GM12878 (cell line): ENCODE results near the gene TIMM10B. TPM values are rescaled to one million over a fixed set of nuclear protein-coding genes. Genes with fewer than 3 reads are reported as not detected.

Experiments used
- ATAC-seq: fragments of 200-7000 bp; cut with Tn5 transposase; 3 replicates; pipeline ENCODE4 v1.9.1; 2020; ENCODE audit warnings: mild to moderate bottlenecking, moderate library complexity
- BruUV-seq: library from RNA; stranded (reverse); fragments of 400-500 nt; replicated peaks from 2 replicates; lab custom pipeline; 2021; lab: Mats Ljungman, UMichigan
- CTCF ChIA-PET: fragments of 300-600 bp; sonication (Branson Sonifier 250); formaldehyde crosslinking; extraction: SDS; loops from one replicate; lab custom pipeline; 2021; ENCODE audit warnings: inconsistent platforms; lab: Yijun Ruan, JAX
- POLR2A ChIA-PET: fragments of 350-600 bp; formaldehyde crosslinking; extraction: SDS; loops from one replicate; lab custom pipeline; 2021; ENCODE audit warnings: inconsistent platforms; lab: Charles Lee
- RAD21 ChIA-PET: fragments of 300-600 bp; sonication (Branson Sonifier 250); formaldehyde crosslinking; loops from one replicate; lab custom pipeline; 2023; ENCODE audit warnings: antibody characterized with exemption; ENCODE audit not compliant: unreplicated experiment; lab: Charles Lee
- SMC1A ChIA-PET: fragments of 300-600 bp; sonication (Branson Sonifier 250); formaldehyde crosslinking; loops from one replicate; lab custom pipeline; 2023; ENCODE audit not compliant: unreplicated experiment, uncharacterized antibody; lab: Charles Lee
- DNase-seq: peaks from one replicate; pipeline ENCODE4 v3.0.0-alpha.2; 2011; ENCODE audit warnings: low read depth, low spot score
- FAIRE-seq: peaks from 3 replicates; lab custom pipeline; 2011; peaks lifted over from hg19 to GRCh38; lab: Jason Lieb, UNC
- H2AFZ ChIP-seq: 2 replicates; pipeline ENCODE4 v1.6.0; 2011; ENCODE audit warnings: low read depth, low read length, control low read depth; ENCODE audit not compliant: control insufficient read depth
- H3K27ac ChIP-seq: 2 replicates; pipeline ENCODE4 v1.5.1; 2011; ENCODE audit warnings: control low read depth; ENCODE audit not compliant: control insufficient read depth, insufficient read depth
- H3K27me3 ChIP-seq, 2 experiments: replicated peaks in 1 of 2; 2 replicates each; pipeline versions ENCODE4 v1.6.0 to v1.6.1; 2011; ENCODE audit warnings: low read length in 1 of 2; ENCODE audit not compliant: control insufficient read depth in 2 of 2, insufficient read depth in 2 of 2
- H3K36me3 ChIP-seq, 2 experiments: 2 replicates each; pipeline ENCODE4 v1.5.1; 2011; ENCODE audit warnings: low read length in 1 of 2; ENCODE audit not compliant: control insufficient read depth in 2 of 2, insufficient read depth in 2 of 2
- H3K4me1 ChIP-seq: 2 replicates; pipeline ENCODE4 v1.6.1; 2011; ENCODE audit warnings: mild to moderate bottlenecking, low read length, moderate library complexity, mixed read lengths; ENCODE audit not compliant: control insufficient read depth, insufficient read depth
- H3K4me2 ChIP-seq: 2 replicates; pipeline ENCODE4 v1.6.0; 2011; ENCODE audit warnings: control low read depth; ENCODE audit not compliant: control insufficient read depth, insufficient read depth
- H3K4me3 ChIP-seq: fragments of 200-600 bp; sonication (generic); 2 replicates; pipeline ENCODE4 v1.5.1; 2016
- H3K79me2 ChIP-seq: 2 replicates; pipeline ENCODE4 v1.6.0; 2011; ENCODE audit warnings: low read length; ENCODE audit not compliant: control insufficient read depth, insufficient read depth
- H3K9ac ChIP-seq: 2 replicates; pipeline ENCODE4 v1.8.0; 2011; ENCODE audit warnings: low read length, control low read depth, mixed read lengths; ENCODE audit not compliant: control insufficient read depth, insufficient read depth
- H3K9me3 ChIP-seq: replicated peaks from 3 replicates; pipeline ENCODE4 v1.5.1; 2011; ENCODE audit warnings: mild to moderate bottlenecking, low read length; ENCODE audit not compliant: control insufficient read depth, insufficient read depth
- H4K20me1 ChIP-seq: 2 replicates; pipeline ENCODE4 v1.6.0; 2011; ENCODE audit not compliant: control insufficient read depth, insufficient read depth
- CHD4 ChIP-seq: fragments of 200-600 bp; sonication (generic); IDR thresholded peaks from 2 replicates; pipeline ENCODE4 v1.6.1; 2016; ENCODE audit warnings: mild to moderate bottlenecking
- HCFC1 ChIP-seq: fragments of 150-350 bp; IDR thresholded peaks from 2 replicates; pipeline ENCODE4 v1.6.1; 2014; ENCODE audit warnings: low read length
- HDGF ChIP-seq: fragments of 450-650 bp; IDR thresholded peaks from 2 replicates; pipeline ENCODE4 v1.6.1; 2016; ENCODE audit warnings: antibody characterized with exemption
- IRF4 ChIP-seq: IDR thresholded peaks from 2 replicates; pipeline ENCODE4 v1.6.1; 2011; ENCODE audit warnings: low read depth, low read length
- KDM1A ChIP-seq: fragments of 200-600 bp; sonication (generic); IDR thresholded peaks from 2 replicates; pipeline ENCODE4 v1.6.1; 2016; ENCODE audit warnings: borderline replicate concordance
- PAX8 ChIP-seq: fragments of 450-650 bp; IDR thresholded peaks from 2 replicates; pipeline ENCODE4 v1.6.1; 2017; ENCODE audit warnings: mild to moderate bottlenecking, moderate library complexity
- RUNX3 ChIP-seq: IDR thresholded peaks from 2 replicates; pipeline ENCODE4 v1.6.1; 2012; ENCODE audit warnings: low read length, inconsistent platforms
- TBL1XR1 ChIP-seq: IDR thresholded peaks from 2 replicates; pipeline ENCODE4 v1.6.1; 2012; ENCODE audit warnings: low read depth, low read length, improper control_type of control experiment
- WGBS: methylation state at CpG from one replicate; pipeline ENCODE4 v1.1.6; 2016; ENCODE audit warnings: low lambda C conversion rate; ENCODE audit not compliant: insufficient replicate concordance, insufficient coverage; ENCODE audit errors: missing lambda C conversion rate; 5-methylcytosine and 5-hydroxymethylcytosine counted together
- in situ Hi-C: fragments of 300-500 bp; cut with MboI; formaldehyde crosslinking; loops from 9 replicates; pipeline ENCODE4 v1.14.3; 2018; ENCODE audit warnings: mixed read lengths
- intact Hi-C: fragments of 100-400 bp; cut with micrococcal nuclease; formaldehyde crosslinking; loops from one replicate; pipeline ENCODE4 v1.14.2; 2022; ENCODE audit not compliant: unreplicated experiment
- polyA plus RNA-seq, 11 experiments: library from polyadenylated mRNA; depleted of rRNA in 4 of 11; unstranded in 6 of 11; stranded (reverse) in 5 of 11; fragments of >200 nt; fragmentation: Nextera tagmentation in 4 of 11; fragmentation: Illumina TruSeq in 1 of 11; extraction: Ambion mirVana in 4 of 11; extraction: Trizol in 1 of 11; gene quantifications; 1 replicate in 1 of 11; 2 replicates in 10 of 11; pipeline versions ENCODE4 v1.2.1 to v1.2.3, GENCODE V29; 2011 to 2016; ENCODE audit warnings: inconsistent platforms in 2 of 11, missing spikeins in 2 of 11, low read depth in 1 of 11
- total RNA-seq, 4 experiments: library from RNA; depleted of rRNA in 3 of 4; stranded (reverse); fragments of >200 nt in 3 of 4; fragmentation: Illumina TruSeq in 1 of 4; extraction: Trizol in 1 of 4; gene quantifications; 2 replicates each; pipeline versions ENCODE4 v1.2.1 to v1.2.3, GENCODE V29; 2013 to 2021
- TF ChIP-seq, protein P1 (sequence below): fragments of 450-650 bp; IDR thresholded peaks from 2 replicates; pipeline ENCODE4 v1.6.1; 2017; ENCODE audit warnings: mild to moderate bottlenecking, low read depth, inconsistent platforms; ENCODE audit not compliant: poor library complexity, severe bottlenecking

TIMM10B gene
- total and polyA plus RNA-seq, 10 of the 15 experiments (the other 5 are each of a cell fraction or from before 2014, with no cell fraction given), result 30.3 to 126 (median 53.1) TPM

DNA sequence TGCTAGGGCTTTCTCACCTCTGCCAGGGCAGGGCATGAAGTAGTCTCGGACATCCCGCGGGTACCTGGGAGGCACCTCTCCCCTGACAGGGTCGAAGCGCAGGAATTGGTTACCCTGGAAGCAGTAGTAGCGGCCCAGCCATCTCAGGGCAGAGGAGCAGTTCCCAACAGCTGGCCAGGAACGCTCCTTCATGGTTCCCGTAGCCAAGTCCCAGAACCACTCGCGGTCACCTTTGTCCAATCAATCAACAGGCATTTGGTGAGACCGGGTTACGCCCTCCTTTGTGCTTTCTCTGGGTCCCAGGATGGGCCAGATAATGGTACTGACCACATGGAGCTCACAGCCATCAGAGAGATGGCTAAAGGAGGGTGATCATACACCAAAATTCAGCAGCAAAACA, 43.9 kb upstream of the TIMM10B start:
- TF ChIP-seq TBL1XR1 (no peak), HCFC1 (no peak), PAX8 (no peak), KDM1A (no peak), RUNX3 (no peak), CHD4 (no peak), HDGF (no peak), IRF4 (no peak)
- TF ChIP-seq, protein P1, sequence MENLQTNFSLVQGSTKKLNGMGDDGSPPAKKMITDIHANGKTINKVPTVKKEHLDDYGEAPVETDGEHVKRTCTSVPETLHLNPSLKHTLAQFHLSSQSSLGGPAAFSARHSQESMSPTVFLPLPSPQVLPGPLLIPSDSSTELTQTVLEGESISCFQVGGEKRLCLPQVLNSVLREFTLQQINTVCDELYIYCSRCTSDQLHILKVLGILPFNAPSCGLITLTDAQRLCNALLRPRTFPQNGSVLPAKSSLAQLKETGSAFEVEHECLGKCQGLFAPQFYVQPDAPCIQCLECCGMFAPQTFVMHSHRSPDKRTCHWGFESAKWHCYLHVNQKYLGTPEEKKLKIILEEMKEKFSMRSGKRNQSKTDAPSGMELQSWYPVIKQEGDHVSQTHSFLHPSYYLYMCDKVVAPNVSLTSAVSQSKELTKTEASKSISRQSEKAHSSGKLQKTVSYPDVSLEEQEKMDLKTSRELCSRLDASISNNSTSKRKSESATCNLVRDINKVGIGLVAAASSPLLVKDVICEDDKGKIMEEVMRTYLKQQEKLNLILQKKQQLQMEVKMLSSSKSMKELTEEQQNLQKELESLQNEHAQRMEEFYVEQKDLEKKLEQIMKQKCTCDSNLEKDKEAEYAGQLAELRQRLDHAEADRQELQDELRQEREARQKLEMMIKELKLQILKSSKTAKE, result no peak
- no peak for DNase-seq
- in situ Hi-C loops (no loop called here), intact Hi-C loops (no loop called here)
- Histone ChIP-seq H3K36me3 (no peaks in the 10 kb centered on the region), H2AFZ (no peak overlapping the region), H3K4me3 (no peak overlapping the region), H3K79me2 (no peaks in the 10 kb centered on the region), H3K4me1 (peaks cover 17% of the 10 kb centered on the region), H3K9me3 (no peaks in the 10 kb centered on the region), H3K9ac (no peak overlapping the region), H3K4me2 (no peak overlapping the region), H3K27ac (no peak overlapping the region), H4K20me1 (no peaks in the 10 kb centered on the region), H3K27me3 (no peaks in the 10 kb centered on the region)
- ChIA-PET POLR2A (interaction anchor here (0.7 kb wide), 1 partner anchor 36 kb away, joined by 3 read pairs; no protein-coding TSS in a partner anchor), RAD21 (interaction anchor here (1.5 to 14.2 kb wide), 2 partner anchors 44 to 58 kb away, joined by 4 to 305 read pairs; partner anchors contain the start of genes ARFIP2 and TIMM10B), SMC1A (interaction anchor here (1.2 to 12.8 kb wide), 3 partner anchors 14 to 68 kb away, joined by 4 to 293 read pairs (median 4); no protein-coding TSS in a partner anchor), CTCF (interaction anchor here (0.9 to 17.4 kb wide), 8 partner anchors 8 to 268 kb away, joined by 4 to 560 read pairs (median 7); partner anchors contain the start of genes ARFIP2 and TIMM10B)
- WGBS, result 97% methylated on average over 11 of the region's 12 CpGs
- no peak for ATAC-seq
- FAIRE-seq, result no peak
- BruUV-seq, result no TSS peak
